ENCODE results near the gene PRR15. TPM values are rescaled to one million over a fixed set of nuclear protein-coding genes. Genes with fewer than 3 reads are reported as not detected.

The PRR15 gene
- total and polyA plus RNA-seq, 2 of the 13 experiments (the other 11 are each of a cell fraction or from before 2014, with no cell fraction given): 2.3 to 7.8 TPM

DNA sequence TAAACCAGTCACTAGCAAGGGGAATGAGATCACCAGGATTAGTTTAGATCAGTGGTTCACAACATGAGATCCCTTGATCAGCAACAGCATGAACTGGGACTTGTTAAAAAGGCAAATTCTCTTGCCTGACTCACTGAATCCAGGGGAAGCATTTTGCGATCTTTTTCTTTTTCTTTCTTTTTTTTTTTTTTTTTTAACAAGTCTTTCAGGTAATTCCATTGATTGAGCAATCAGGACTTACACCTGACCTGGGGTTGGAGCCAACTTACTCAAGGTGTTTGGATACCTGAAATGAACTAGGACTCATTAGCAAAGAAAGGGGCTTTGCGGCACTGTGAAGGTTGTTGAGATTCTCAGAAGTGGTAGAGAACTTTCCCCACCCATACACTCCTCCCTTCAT, 47.1 kb upstream of the PRR15 start:
- H3K79me2 ChIP-seq (ENCODE audit: insufficient read depth, low read length): no peaks in the 10 kb centered on the region
- intact Hi-C loops (cut with micrococcal nuclease; ENCODE audit: unreplicated experiment): no loop called here
- H3K4me3 ChIP-seq (replicated peaks in 1 of 3; ENCODE audit: insufficient read depth in 1 of 3, low read depth in 2 of 3, low read length in 3 of 3): no peak overlapping the region
- H3K4me2 ChIP-seq (ENCODE audit: low read depth, low read length): no peak overlapping the region
- no peaks in the 10 kb centered on the region for H4K20me1 ChIP-seq (ENCODE audit: insufficient read depth, low read length)
- in situ Hi-C loops (cut with HindIII; ENCODE audit: extremely low pct_ligation_motif_present, low pct_unique_long_range_greater_than_20kb): no loop called here
- H3K9me3 ChIP-seq (ENCODE audit: low read length): no peaks in the 10 kb centered on the region
- TF ChIP-seq, protein P1, sequence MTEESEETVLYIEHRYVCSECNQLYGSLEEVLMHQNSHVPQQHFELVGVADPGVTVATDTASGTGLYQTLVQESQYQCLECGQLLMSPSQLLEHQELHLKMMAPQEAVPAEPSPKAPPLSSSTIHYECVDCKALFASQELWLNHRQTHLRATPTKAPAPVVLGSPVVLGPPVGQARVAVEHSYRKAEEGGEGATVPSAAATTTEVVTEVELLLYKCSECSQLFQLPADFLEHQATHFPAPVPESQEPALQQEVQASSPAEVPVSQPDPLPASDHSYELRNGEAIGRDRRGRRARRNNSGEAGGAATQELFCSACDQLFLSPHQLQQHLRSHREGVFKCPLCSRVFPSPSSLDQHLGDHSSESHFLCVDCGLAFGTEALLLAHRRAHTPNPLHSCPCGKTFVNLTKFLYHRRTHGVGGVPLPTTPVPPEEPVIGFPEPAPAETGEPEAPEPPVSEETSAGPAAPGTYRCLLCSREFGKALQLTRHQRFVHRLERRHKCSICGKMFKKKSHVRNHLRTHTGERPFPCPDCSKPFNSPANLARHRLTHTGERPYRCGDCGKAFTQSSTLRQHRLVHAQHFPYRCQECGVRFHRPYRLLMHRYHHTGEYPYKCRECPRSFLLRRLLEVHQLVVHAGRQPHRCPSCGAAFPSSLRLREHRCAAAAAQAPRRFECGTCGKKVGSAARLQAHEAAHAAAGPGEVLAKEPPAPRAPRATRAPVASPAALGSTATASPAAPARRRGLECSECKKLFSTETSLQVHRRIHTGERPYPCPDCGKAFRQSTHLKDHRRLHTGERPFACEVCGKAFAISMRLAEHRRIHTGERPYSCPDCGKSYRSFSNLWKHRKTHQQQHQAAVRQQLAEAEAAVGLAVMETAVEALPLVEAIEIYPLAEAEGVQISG (CRISPR knock-in tag; IDR thresholded peaks at IDR 0.05): no peak
- TF ChIP-seq ZNF260 (CRISPR knock-in tag; IDR thresholded peaks at IDR 0.05; ENCODE audit: borderline replicate concordance, low read depth) (no peak), ZNF577 (CRISPR knock-in tag; IDR thresholded peaks at IDR 0.05; ENCODE audit: borderline replicate concordance, low read depth) (no peak), DPF2 (CRISPR knock-in tag; IDR thresholded peaks at IDR 0.05; ENCODE audit: borderline replicate concordance, low read depth) (no peak)
- no peaks in the 10 kb centered on the region for H3K27me3 ChIP-seq (ENCODE audit: control insufficient read depth in 1 of 2, insufficient read depth in 2 of 2, low read length in 2 of 2)
- 100% methylated on average over 2 of the region's 2 CpGs for WGBS (ENCODE audit: low lambda C conversion rate)
- no peak overlapping the region for H2AFZ ChIP-seq (ENCODE audit: low read length)
- ATAC-seq (no peak; the same call in 2 of the 3 replicates), DNase-seq (ENCODE audit: low spot score) (no peak), FAIRE-seq (no peak)
- peaks cover 5 to 36% of the 10 kb centered on the region in 2 experiments; a peak in 4 of 5 replicates for H3K36me3 ChIP-seq (replicated peaks in 1 of 2; ENCODE audit: control insufficient read depth in 1 of 2, insufficient read depth in 2 of 2, low read length in 2 of 2)
- ChIA-PET POLR2A (no interaction called here), CTCF (ENCODE audit: low intra/inter-chr PET ratio, low total read pairs) (no interaction called here)
- H3K27ac ChIP-seq (ENCODE audit: extremely low read length, insufficient read depth, low read length): no peak overlapping the region
- BruUV-seq (replicated peaks): no TSS peak
- H3K9ac ChIP-seq (ENCODE audit: insufficient read depth, low read depth, low read length): no peak overlapping the region
- H3K4me1 ChIP-seq (ENCODE audit: insufficient read depth, low read length): no peaks in the 10 kb centered on the region

DNA sequence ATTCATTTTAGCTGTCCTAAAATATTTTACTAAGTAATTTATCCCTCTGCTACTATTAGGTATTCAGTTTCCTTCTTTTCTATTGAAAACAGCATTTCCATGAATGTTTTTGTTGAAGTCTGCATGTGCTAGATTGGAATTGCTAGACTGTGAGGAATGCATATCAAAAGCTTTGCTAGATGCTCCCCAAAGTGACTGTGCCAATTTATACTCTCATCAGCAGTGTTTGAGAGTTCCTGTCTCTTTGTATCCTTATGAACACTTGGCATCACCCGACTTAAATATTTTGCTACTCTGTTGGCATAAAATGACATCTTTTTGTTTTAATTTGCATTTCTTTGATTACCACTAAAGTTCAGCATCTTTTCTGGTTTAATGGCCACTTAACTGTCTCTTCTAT, 45.0 kb upstream of the PRR15 start:
- intact Hi-C loops (cut with micrococcal nuclease; ENCODE audit: unreplicated experiment): no loop called here
- in situ Hi-C loops (cut with HindIII; ENCODE audit: extremely low pct_ligation_motif_present, low pct_unique_long_range_greater_than_20kb): no loop called here

More for the DNA sequence above, 45.0 kb upstream of the PRR15 start:
- DNase-seq (ENCODE audit: low spot score) (no peak), FAIRE-seq (no peak), ATAC-seq (no peak)
- no peaks in the 10 kb centered on the region for H3K9me3 ChIP-seq (ENCODE audit: low read length)
- BruUV-seq (replicated peaks): no TSS peak
- TF ChIP-seq, protein P2, sequence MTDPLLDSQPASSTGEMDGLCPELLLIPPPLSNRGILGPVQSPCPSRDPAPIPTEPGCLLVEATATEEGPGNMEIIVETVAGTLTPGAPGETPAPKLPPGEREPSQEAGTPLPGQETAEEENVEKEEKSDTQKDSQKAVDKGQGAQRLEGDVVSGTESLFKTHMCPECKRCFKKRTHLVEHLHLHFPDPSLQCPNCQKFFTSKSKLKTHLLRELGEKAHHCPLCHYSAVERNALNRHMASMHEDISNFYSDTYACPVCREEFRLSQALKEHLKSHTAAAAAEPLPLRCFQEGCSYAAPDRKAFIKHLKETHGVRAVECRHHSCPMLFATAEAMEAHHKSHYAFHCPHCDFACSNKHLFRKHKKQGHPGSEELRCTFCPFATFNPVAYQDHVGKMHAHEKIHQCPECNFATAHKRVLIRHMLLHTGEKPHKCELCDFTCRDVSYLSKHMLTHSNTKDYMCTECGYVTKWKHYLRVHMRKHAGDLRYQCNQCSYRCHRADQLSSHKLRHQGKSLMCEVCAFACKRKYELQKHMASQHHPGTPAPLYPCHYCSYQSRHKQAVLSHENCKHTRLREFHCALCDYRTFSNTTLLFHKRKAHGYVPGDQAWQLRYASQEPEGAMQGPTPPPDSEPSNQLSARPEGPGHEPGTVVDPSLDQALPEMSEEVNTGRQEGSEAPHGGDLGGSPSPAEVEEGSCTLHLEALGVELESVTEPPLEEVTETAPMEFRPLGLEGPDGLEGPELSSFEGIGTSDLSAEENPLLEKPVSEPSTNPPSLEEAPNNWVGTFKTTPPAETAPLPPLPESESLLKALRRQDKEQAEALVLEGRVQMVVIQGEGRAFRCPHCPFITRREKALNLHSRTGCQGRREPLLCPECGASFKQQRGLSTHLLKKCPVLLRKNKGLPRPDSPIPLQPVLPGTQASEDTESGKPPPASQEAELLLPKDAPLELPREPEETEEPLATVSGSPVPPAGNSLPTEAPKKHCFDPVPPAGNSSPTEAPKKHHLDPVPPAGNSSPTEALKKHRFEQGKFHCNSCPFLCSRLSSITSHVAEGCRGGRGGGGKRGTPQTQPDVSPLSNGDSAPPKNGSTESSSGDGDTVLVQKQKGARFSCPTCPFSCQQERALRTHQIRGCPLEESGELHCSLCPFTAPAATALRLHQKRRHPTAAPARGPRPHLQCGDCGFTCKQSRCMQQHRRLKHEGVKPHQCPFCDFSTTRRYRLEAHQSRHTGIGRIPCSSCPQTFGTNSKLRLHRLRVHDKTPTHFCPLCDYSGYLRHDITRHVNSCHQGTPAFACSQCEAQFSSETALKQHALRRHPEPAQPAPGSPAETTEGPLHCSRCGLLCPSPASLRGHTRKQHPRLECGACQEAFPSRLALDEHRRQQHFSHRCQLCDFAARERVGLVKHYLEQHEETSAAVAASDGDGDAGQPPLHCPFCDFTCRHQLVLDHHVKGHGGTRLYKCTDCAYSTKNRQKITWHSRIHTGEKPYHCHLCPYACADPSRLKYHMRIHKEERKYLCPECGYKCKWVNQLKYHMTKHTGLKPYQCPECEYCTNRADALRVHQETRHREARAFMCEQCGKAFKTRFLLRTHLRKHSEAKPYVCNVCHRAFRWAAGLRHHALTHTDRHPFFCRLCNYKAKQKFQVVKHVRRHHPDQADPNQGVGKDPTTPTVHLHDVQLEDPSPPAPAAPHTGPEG (CRISPR knock-in tag; IDR thresholded peaks at IDR 0.05): no peak
- TF ChIP-seq ZNF317 (CRISPR knock-in tag; IDR thresholded peaks at IDR 0.05): no peak
- no peak overlapping the region for H2AFZ ChIP-seq (ENCODE audit: low read length)
- no peaks in the 10 kb centered on the region for H3K79me2 ChIP-seq (ENCODE audit: insufficient read depth, low read length)
- 94% methylated on average over 1 of the region's 1 CpG for WGBS (ENCODE audit: low lambda C conversion rate)
- H3K4me3 ChIP-seq (replicated peaks in 1 of 3; ENCODE audit: insufficient read depth in 1 of 3, low read depth in 2 of 3, low read length in 3 of 3): no peak overlapping the region
- H4K20me1 ChIP-seq (ENCODE audit: insufficient read depth, low read length): no peaks in the 10 kb centered on the region
- H3K36me3 ChIP-seq (replicated peaks in 1 of 2; ENCODE audit: control insufficient read depth in 1 of 2, insufficient read depth in 2 of 2, low read length in 2 of 2): peaks cover 3 to 18% of the 10 kb centered on the region in 2 experiments; a peak in 4 of 5 replicates
- H3K27me3 ChIP-seq (ENCODE audit: control insufficient read depth in 1 of 2, insufficient read depth in 2 of 2, low read length in 2 of 2): no peaks in the 10 kb centered on the region
- no peaks in the 10 kb centered on the region for H3K4me1 ChIP-seq (ENCODE audit: insufficient read depth, low read length)
- H3K9ac ChIP-seq (ENCODE audit: insufficient read depth, low read depth, low read length): no peak overlapping the region
- H3K4me2 ChIP-seq (ENCODE audit: low read depth, low read length): no peak overlapping the region
- no peak overlapping the region for H3K27ac ChIP-seq (ENCODE audit: extremely low read length, insufficient read depth, low read length)
- CTCF ChIA-PET (ENCODE audit: low intra/inter-chr PET ratio, low total read pairs): no interaction called here
- POLR2A ChIA-PET: no interaction called here
